Brain pericyte (primary cell): ENCODE results near the gene TMEM95.

Source experiments
- DNase-seq: peaks from one replicate; pipeline ENCODE4 v3.0.0-alpha.2; 2012; ENCODE audit warnings: low read depth, low spot score

The TMEM95 gene

GRCh38 chr17:7355053-7355452 is at the start of gene TMEM95:
TSS of gene TMEM95 (plus strand) at chr17:7355156. CDS start at chr17:7355205, 49 bp downstream.
- no peak for DNase-seq

- peak; percentile 100 for DNase-seq
Measured at GRCh38 chr17:7306911-7307685, 47.9 kb upstream of the TMEM95 start, which contains the start of gene EIF5A. TSS of gene EIF5A (plus strand) at chr17:7307628. CDS start at chr17:7309636, 2,008 bp downstream.

- no peak for DNase-seq
Measured at GRCh38 chr17:7307686-7308624, 47.0 kb upstream of the TMEM95 start.

- peak; percentile 53 for DNase-seq
Measured at GRCh38 chr17:7308625-7309433, 46.1 kb upstream of the TMEM95 start.

GRCh38 chr17:7309628-7310027 is 45.3 kb upstream of the TMEM95 start:
- DNase-seq = no peak

GRCh38 chr17:7311110-7311705 is 43.7 kb upstream of the TMEM95 start:
- DNase-seq = no peak

- DNase-seq = no peak
Measured at GRCh38 chr17:7312432-7313087, 42.4 kb upstream of the TMEM95 start.

- no peak for DNase-seq
Measured at GRCh38 chr17:7313088-7313889, 41.7 kb upstream of the TMEM95 start.

GRCh38 chr17:7313890-7314718 is 40.9 kb upstream of the TMEM95 start:
- DNase-seq = no peak

GRCh38 chr17:7314719-7315569 is 40.0 kb upstream of the TMEM95 start, which contains the start of gene GPS2:
TSS of gene GPS2 (minus strand) at chr17:7315360. CDS start at chr17:7315052, 308 bp downstream.
- no peak for DNase-seq

GRCh38 chr17:7315570-7316235 is 39.3 kb upstream of the TMEM95 start:
- no peak for DNase-seq

GRCh38 chr17:7317161-7317803 is 37.7 kb upstream of the TMEM95 start:
- no peak for DNase-seq

GRCh38 chr17:7318121-7318860 is 36.7 kb upstream of the TMEM95 start:
- no peak for DNase-seq

- no peak for DNase-seq
Measured at GRCh38 chr17:7321466-7321865, 33.5 kb upstream of the TMEM95 start.

- DNase-seq = no peak
Measured at GRCh38 chr17:7322520-7323194, 32.3 kb upstream of the TMEM95 start.
